GM12872 (cell line): ENCODE results near the gene HDGFL2.

Experiments used
- CTCF ChIP-seq: IDR thresholded peaks from 3 replicates; pipeline ENCODE4 v1.5.1; 2011; ENCODE audit warnings: low read depth, mild to moderate bottlenecking, low read length, moderate library complexity; ENCODE audit not compliant: insufficient read depth

Gene HDGFL2

GRCh38 chr19:4531562-4532165, 59.6 kb downstream of the HDGFL2 start:
- no peak for TF ChIP-seq CTCF

GRCh38 chr19:4533334-4533733, 61.2 kb downstream of the HDGFL2 start:
- TF ChIP-seq CTCF = no peak

- TF ChIP-seq CTCF = no peak
These were observed 61.8 kb downstream of the HDGFL2 start for GRCh38 chr19:4533835-4534424.

GRCh38 chr19:4534836-4535658, 63.0 kb downstream of the HDGFL2 start, which contains the start of gene PLIN5:
Gene PLIN5 (minus strand): TSS chr19:4535224. CDS start chr19:4534074, 1,150 bp downstream.
- TF ChIP-seq CTCF = no peak

- no peak for TF ChIP-seq CTCF
These were observed 64.7 kb downstream of the HDGFL2 start for GRCh38 chr19:4536798-4537197.

GRCh38 chr19:4537953-4538600, 66.0 kb downstream of the HDGFL2 start:
- TF ChIP-seq CTCF = no peak

- no peak for TF ChIP-seq CTCF
These were observed 66.5 kb downstream of the HDGFL2 start for GRCh38 chr19:4538601-4538954.
